Mesodermal cell (in vitro differentiated cells): ENCODE measurements around the gene APCDD1L.

Experiments
- H3K27ac ChIP-seq: 2 replicates; pipeline ENCODE4 v1.7.0; 2013; ENCODE audit warnings: mild to moderate bottlenecking, low read depth, low read length, moderate library complexity; ENCODE audit not compliant: severe bottlenecking
- H3K36me3 ChIP-seq: 2 replicates; pipeline ENCODE4 v1.7.1; 2013; ENCODE audit warnings: mild to moderate bottlenecking, low read length, moderate library complexity; ENCODE audit not compliant: control insufficient read depth, insufficient read depth
- H3K4me1 ChIP-seq: one replicate; pipeline ENCODE4 v1.7.1; 2013; ENCODE audit warnings: mild to moderate bottlenecking, low read length; ENCODE audit not compliant: insufficient read depth, control insufficient read depth, poor library complexity, severe bottlenecking
- H3K4me3 ChIP-seq: 2 replicates; pipeline ENCODE4 v1.7.0; 2013; ENCODE audit warnings: low read length, control low read depth, mild to moderate bottlenecking; ENCODE audit not compliant: insufficient read depth, poor library complexity, severe bottlenecking; ENCODE audit errors: extremely low read depth
- H3K9me3 ChIP-seq: 2 replicates; pipeline ENCODE4 v1.7.1; 2013; ENCODE audit warnings: mild to moderate bottlenecking, low read length, moderate library complexity; ENCODE audit not compliant: control insufficient read depth
- WGBS, 2 experiments: methylation state at CpG; one replicate each; pipeline ENCODE4 v1.1.5; 2013; ENCODE audit warnings: missing lambda C conversion rate in 2 of 2; ENCODE audit not compliant: insufficient coverage in 2 of 2; 5-methylcytosine and 5-hydroxymethylcytosine counted together

APCDD1L gene

GRCh38 chr20:58448958-58449357, 66.2 kb downstream of the APCDD1L start:
- Histone ChIP-seq H3K9me3 (peaks cover 2% of the 10 kb centered on the region), H3K36me3 (peaks cover 51% of the 10 kb centered on the region), H3K27ac (no peak overlapping the region), H3K4me1 (no peaks in the 10 kb centered on the region), H3K4me3 (no peak overlapping the region)
- 20 to 49% methylated on average over 1 to 3 of the region's 4 CpGs for WGBS, 2 experiments

- Histone ChIP-seq H3K27ac (no peak overlapping the region), H3K4me1 (no peaks in the 10 kb centered on the region), H3K4me3 (no peak overlapping the region), H3K36me3 (peaks cover 59% of the 10 kb centered on the region), H3K9me3 (no peaks in the 10 kb centered on the region)
- 58 to 61% methylated on average over 6 to 8 of the region's 10 CpGs for WGBS, 2 experiments
These were observed 67.4 kb downstream of the APCDD1L start for GRCh38 chr20:58447511-58448391.

- Histone ChIP-seq H3K4me3 (no peak overlapping the region), H3K4me1 (no peaks in the 10 kb centered on the region), H3K36me3 (peaks cover 66% of the 10 kb centered on the region), H3K9me3 (no peaks in the 10 kb centered on the region), H3K27ac (no peak overlapping the region)
- 92 to 96% methylated on average over 5 of the region's 7 CpGs for WGBS, 2 experiments
These were observed 68.3 kb downstream of the APCDD1L start for GRCh38 chr20:58446960-58447265.

GRCh38 chr20:58446264-58446959, 68.8 kb downstream of the APCDD1L start:
- Histone ChIP-seq H3K27ac (no peak overlapping the region), H3K36me3 (peaks cover 67% of the 10 kb centered on the region)
- WGBS, 2 experiments, result 91 to 100% methylated on average over 3 to 4 of the region's 6 CpGs

GRCh38 chr20:58444746-58445255, 70.4 kb downstream of the APCDD1L start:
- peaks cover 77% of the 10 kb centered on the region for H3K36me3 ChIP-seq

More at GRCh38 chr20:58446264-58446959, 68.8 kb downstream of the APCDD1L start:
- Histone ChIP-seq H3K9me3 (no peaks in the 10 kb centered on the region), H3K4me3 (no peak overlapping the region), H3K4me1 (no peaks in the 10 kb centered on the region)

GRCh38 chr20:58441723-58442122, 73.5 kb downstream of the APCDD1L start:
- Histone ChIP-seq H3K36me3 (peaks cover 95% of the 10 kb centered on the region), H3K4me3 (no peak overlapping the region), H3K4me1 (peaks cover 9% of the 10 kb centered on the region), H3K27ac (no peak overlapping the region), H3K9me3 (no peaks in the 10 kb centered on the region)

More at GRCh38 chr20:58444746-58445255, 70.4 kb downstream of the APCDD1L start:
- WGBS, 2 experiments, result 89 to 96% methylated on average over 4 of the region's 5 CpGs
- Histone ChIP-seq H3K9me3 (no peaks in the 10 kb centered on the region), H3K4me1 (peaks cover under 1% of the 10 kb centered on the region), H3K4me3 (no peak overlapping the region), H3K27ac (no peak overlapping the region)

- no peaks in the 10 kb centered on the region for H3K9me3 ChIP-seq
- H3K4me1 ChIP-seq, result peaks cover 9% of the 10 kb centered on the region
- peak overlapping the region; percentile 68 for H3K27ac ChIP-seq
- WGBS, 2 experiments, result 60% methylated on average over 2 of the region's 5 CpGs; no CpG with 5 or more reads in 1 of the 2 experiments
- no peak overlapping the region for H3K4me3 ChIP-seq
- peaks cover 86% of the 10 kb centered on the region for H3K36me3 ChIP-seq
These were observed 75.0 kb downstream of the APCDD1L start for GRCh38 chr20:58440021-58440767.

- WGBS, 2 experiments, result 73 to 84% methylated on average over 3 to 4 of the region's 5 CpGs
- no peaks in the 10 kb centered on the region for H3K9me3 ChIP-seq
- H3K4me1 ChIP-seq, result peaks cover 9% of the 10 kb centered on the region
- H3K27ac ChIP-seq, result peak overlapping the region; percentile 68
- H3K4me3 ChIP-seq, result no peak overlapping the region
- peaks cover 83% of the 10 kb centered on the region for H3K36me3 ChIP-seq
These were observed 76.0 kb downstream of the APCDD1L start for GRCh38 chr20:58438970-58439808.

- H3K9me3 ChIP-seq, result no peaks in the 10 kb centered on the region
- 89 to 100% methylated on average over 1 to 4 of the region's 5 CpGs for WGBS, 2 experiments
- H3K4me1 ChIP-seq, result peaks cover 18% of the 10 kb centered on the region
- H3K27ac ChIP-seq, result no peak overlapping the region
- H3K36me3 ChIP-seq, result peaks cover 72% of the 10 kb centered on the region
- no peak overlapping the region for H3K4me3 ChIP-seq
These were observed 78.1 kb downstream of the APCDD1L start for GRCh38 chr20:58436868-58437645.
